B cell (primary cell): ENCODE data around the gene CEP41. TPM values are rescaled to one million over a fixed set of nuclear protein-coding genes. Genes with fewer than 3 reads are reported as not detected.

Experiments used
- ATAC-seq: fragments of 200-7000 bp; cut with Tn5 transposase; one replicate; pipeline ENCODE4 v1.10.0; 2021; ENCODE audit warnings: low read depth, mild to moderate bottlenecking, moderate number of reproducible peaks, moderate library complexity
- CTCF ChIA-PET: fragments of 350-600 bp; sonication (Branson Sonifier 250); formaldehyde crosslinking; loops from one replicate; lab custom pipeline; 2021; ENCODE audit warnings: antibody characterized with exemption, inconsistent platforms; lab: Charles Lee
- POLR2A ChIA-PET: fragments of 350-600 bp; sonication (Branson Sonifier 250); formaldehyde crosslinking; loops from one replicate; lab custom pipeline; 2021; ENCODE audit warnings: antibody characterized with exemption; lab: Charles Lee
- DNase-seq: peaks from one replicate; pipeline ENCODE4 v3.0.0; 2013
- H2AFZ ChIP-seq: 2 replicates; pipeline ENCODE4 v1.6.1; 2012; ENCODE audit warnings: mild to moderate bottlenecking, low read depth, low read length; ENCODE audit not compliant: insufficient read depth, poor library complexity, severe bottlenecking
- H3K27ac ChIP-seq, 2 donors: 1 replicate in 1 of 2; 2 replicates in 1 of 2; pipeline ENCODE4 v1.5.1; 2012 to 2013; ENCODE audit warnings: low read length in 2 of 2, mild to moderate bottlenecking in 2 of 2, moderate library complexity in 1 of 2
- H3K27me3 ChIP-seq, 4 experiments: fragments of 200-600 bp in 1 of 4; sonication (generic) in 1 of 4; replicated peaks in 1 of 4; 1 replicate in 2 of 4; 2 replicates in 2 of 4; pipeline versions ENCODE4 v1.6.1 to v1.7.0; 2013 to 2016; ENCODE audit warnings: low read length in 3 of 4, mild to moderate bottlenecking in 2 of 4, mixed read lengths in 1 of 4, moderate library complexity in 1 of 4; ENCODE audit not compliant: insufficient read depth in 4 of 4, control insufficient read depth in 3 of 4; ENCODE audit errors: control extremely low read depth in 1 of 4
- H3K36me3 ChIP-seq, 2 experiments: replicated peaks in 1 of 2; 1 replicate in 1 of 2; 2 replicates in 1 of 2; pipeline versions ENCODE4 v1.6.1 to v1.7.1; 2013; ENCODE audit warnings: low read length in 1 of 2; ENCODE audit not compliant: insufficient read depth in 2 of 2, control insufficient read depth in 1 of 2; ENCODE audit errors: control extremely low read depth in 1 of 2, extremely low read depth in 1 of 2
- H3K4me1 ChIP-seq, 2 donors: fragments of 200-600 bp in 1 of 2; sonication (generic) in 1 of 2; 1 replicate in 1 of 2; 2 replicates in 1 of 2; pipeline versions ENCODE4 v1.5.1 to v1.6.1; 2013 to 2017; ENCODE audit warnings: low read length in 2 of 2; ENCODE audit not compliant: control insufficient read depth in 2 of 2, insufficient read depth in 2 of 2
- H3K4me2 ChIP-seq: replicated peaks from 2 replicates; pipeline ENCODE3; 2012; ENCODE audit warnings: mild to moderate bottlenecking, low read depth, low read length; ENCODE audit not compliant: poor library complexity, severe bottlenecking
- H3K4me3 ChIP-seq, 5 experiments: fragments of 200-600 bp in 1 of 5; sonication (generic) in 1 of 5; 1 replicate in 3 of 5; 2 replicates in 2 of 5; pipeline versions ENCODE4 v1.5.1 to v1.7.0; 2011 to 2016; ENCODE audit warnings: low read length in 4 of 5, mild to moderate bottlenecking in 4 of 5, low read depth in 2 of 5, control low read depth in 1 of 5, moderate library complexity in 1 of 5; ENCODE audit not compliant: insufficient read depth in 1 of 5; ENCODE audit errors: control extremely low read depth in 1 of 5, extremely low read depth in 1 of 5
- H3K79me2 ChIP-seq: fragments of 200-600 bp; sonication (generic); one replicate; pipeline ENCODE4 v1.6.0; 2016; ENCODE audit warnings: low read length; ENCODE audit not compliant: control insufficient read depth, insufficient read depth
- H3K9ac ChIP-seq: fragments of 200-600 bp; sonication (generic); 2 replicates; pipeline ENCODE4 v1.6.1; 2017; ENCODE audit warnings: mild to moderate bottlenecking, low read length, moderate library complexity
- H3K9me3 ChIP-seq, 3 donors: one replicate each; pipeline versions ENCODE4 v1.6.1 to v1.7.1; 2013; ENCODE audit warnings: low read length in 2 of 3; ENCODE audit not compliant: control insufficient read depth in 2 of 3, insufficient read depth in 1 of 3; ENCODE audit errors: control extremely low read depth in 1 of 3
- H4K20me1 ChIP-seq: 2 replicates; pipeline ENCODE4 v1.6.0; 2012; ENCODE audit warnings: mild to moderate bottlenecking, low read length; ENCODE audit not compliant: insufficient read depth, control insufficient read depth, poor library complexity, severe bottlenecking
- H3K27ac Mint-ChIP-seq: one replicate; pipeline ENCODE4 v1.8.0; 2021; ENCODE audit warnings: mixed read lengths
- H3K27me3 Mint-ChIP-seq: one replicate; pipeline ENCODE4 v1.8.0; 2021; ENCODE audit warnings: mixed read lengths
- H3K4me1 Mint-ChIP-seq: one replicate; pipeline ENCODE4 v1.8.0; 2021; ENCODE audit warnings: mixed read lengths
- H3K4me3 Mint-ChIP-seq: one replicate; pipeline ENCODE4 v1.8.0; 2021; ENCODE audit warnings: mixed read lengths
- H3K9me3 Mint-ChIP-seq: one replicate; pipeline ENCODE4 v1.8.0; 2022; ENCODE audit warnings: mixed read lengths; ENCODE audit not compliant: insufficient read depth
- EZH2 ChIP-seq: IDR thresholded peaks from 2 replicates; pipeline ENCODE4 v1.6.1; 2012; ENCODE audit warnings: borderline replicate concordance, low read depth, mild to moderate bottlenecking, moderate library complexity, low read length; ENCODE audit not compliant: insufficient read depth, poor library complexity, severe bottlenecking
- whole genome bisulfite sequencing: methylation state at CpG from one replicate; pipeline ENCODE4 v1.1.5; 2013; ENCODE audit warnings: missing lambda C conversion rate; ENCODE audit not compliant: insufficient coverage; 5-methylcytosine and 5-hydroxymethylcytosine counted together
- intact Hi-C: fragments of 100-400 bp; cut with micrococcal nuclease; formaldehyde crosslinking; loops from one replicate; pipeline ENCODE4 v1.10.0; 2022
- polyA plus RNA-seq: library from polyadenylated mRNA; depleted of rRNA; stranded (reverse); fragments of >200 nt; gene quantifications from 2 replicates; pipeline ENCODE4 v1.2.3, GENCODE V29; 2012
- total RNA-seq, 2 donors: library from RNA; stranded (reverse); fragments of 120-200 nt in 1 of 2; gene quantifications; 1 replicate in 1 of 2; 2 replicates in 1 of 2; pipeline versions ENCODE4 v1.2.3 to v1.2.4, GENCODE V29; 2013 to 2022
- TF ChIP-seq, protein P1 (sequence below): fragments of 200-600 bp; IDR thresholded peaks from one replicate; pipeline ENCODE4 v1.8.0; 2022; ENCODE audit warnings: antibody characterized with exemption, mild to moderate bottlenecking

The CEP41 gene
- total and polyA plus RNA-seq, 2 donors (not counting 1 experiment from before 2014, with no cell fraction given): 3.4 to 5.9 TPM

DNA sequence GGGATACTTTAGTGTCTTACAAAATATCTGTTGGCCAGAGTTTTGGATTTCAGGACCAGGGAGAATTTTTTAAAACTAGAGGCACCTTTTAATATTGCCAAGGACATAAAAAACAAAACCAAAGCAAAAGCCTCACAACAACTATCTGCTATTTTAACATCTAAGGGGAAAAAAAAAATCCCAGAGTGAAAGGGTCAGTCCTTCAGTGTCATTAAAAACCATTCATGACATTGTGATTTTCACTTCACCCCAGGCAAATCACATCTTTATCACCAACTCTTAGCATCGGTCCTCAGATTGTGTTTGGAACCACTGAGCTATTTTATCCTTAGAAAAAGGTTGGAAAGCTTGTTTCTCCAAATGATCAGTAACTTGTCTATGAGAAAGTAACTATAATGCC, 10.7 kb downstream of the CEP41 start:
- CTCF ChIA-PET: no interaction called here
- no CpG with 5 or more reads among the region's 1 CpG for WGBS
- intact Hi-C loops: no loop called here

GRCh38 chr7:130429019-130429418, 11.8 kb downstream of the CEP41 start:
- no peaks in the 10 kb centered on the region for H3K36me3 ChIP-seq
- H4K20me1 ChIP-seq: no peaks in the 10 kb centered on the region
- no peaks in the 10 kb centered on the region for H3K4me1 Mint-ChIP-seq
- H3K4me1 ChIP-seq: peaks cover 0 to 2% of the 10 kb centered on the region in 2 donors
- no peak for DNase-seq
- no peak overlapping the region for H3K4me3 Mint-ChIP-seq
- WGBS: 94% methylated on average over 3 of the region's 4 CpGs
- no peak overlapping the region for H3K9ac ChIP-seq
- TF ChIP-seq EZH2: no peak
- TF ChIP-seq, protein P1, sequence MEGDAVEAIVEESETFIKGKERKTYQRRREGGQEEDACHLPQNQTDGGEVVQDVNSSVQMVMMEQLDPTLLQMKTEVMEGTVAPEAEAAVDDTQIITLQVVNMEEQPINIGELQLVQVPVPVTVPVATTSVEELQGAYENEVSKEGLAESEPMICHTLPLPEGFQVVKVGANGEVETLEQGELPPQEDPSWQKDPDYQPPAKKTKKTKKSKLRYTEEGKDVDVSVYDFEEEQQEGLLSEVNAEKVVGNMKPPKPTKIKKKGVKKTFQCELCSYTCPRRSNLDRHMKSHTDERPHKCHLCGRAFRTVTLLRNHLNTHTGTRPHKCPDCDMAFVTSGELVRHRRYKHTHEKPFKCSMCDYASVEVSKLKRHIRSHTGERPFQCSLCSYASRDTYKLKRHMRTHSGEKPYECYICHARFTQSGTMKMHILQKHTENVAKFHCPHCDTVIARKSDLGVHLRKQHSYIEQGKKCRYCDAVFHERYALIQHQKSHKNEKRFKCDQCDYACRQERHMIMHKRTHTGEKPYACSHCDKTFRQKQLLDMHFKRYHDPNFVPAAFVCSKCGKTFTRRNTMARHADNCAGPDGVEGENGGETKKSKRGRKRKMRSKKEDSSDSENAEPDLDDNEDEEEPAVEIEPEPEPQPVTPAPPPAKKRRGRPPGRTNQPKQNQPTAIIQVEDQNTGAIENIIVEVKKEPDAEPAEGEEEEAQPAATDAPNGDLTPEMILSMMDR: no peak
- no peak for ATAC-seq
- H3K4me3 ChIP-seq: no peak overlapping the region
- CTCF ChIA-PET: no interaction called here
- intact Hi-C loops: no loop called here
- H2AFZ ChIP-seq: no peak overlapping the region
- POLR2A ChIA-PET: no interaction called here
- H3K4me2 ChIP-seq: no peak overlapping the region
- H3K9me3 ChIP-seq: no peaks in the 10 kb centered on the region
- H3K27me3 Mint-ChIP-seq: no peaks in the 10 kb centered on the region
- H3K27ac Mint-ChIP-seq: no peak overlapping the region
- no peaks in the 10 kb centered on the region for H3K9me3 Mint-ChIP-seq
- no peaks in the 10 kb centered on the region for H3K27me3 ChIP-seq
- no peaks in the 10 kb centered on the region for H3K79me2 ChIP-seq
- H3K27ac ChIP-seq: no peak overlapping the region

More for the DNA sequence above, 10.7 kb downstream of the CEP41 start:
- TF ChIP-seq, protein P1: no peak
- no peak for TF ChIP-seq EZH2
- H3K4me3 ChIP-seq: no peak overlapping the region
- H3K4me2 ChIP-seq: no peak overlapping the region
- no peaks in the 10 kb centered on the region for H3K27me3 Mint-ChIP-seq
- no peak overlapping the region for H2AFZ ChIP-seq
- H3K9me3 Mint-ChIP-seq: no peaks in the 10 kb centered on the region
- no peak overlapping the region for H3K4me3 Mint-ChIP-seq
- no peaks in the 10 kb centered on the region for H3K9me3 ChIP-seq
- DNase-seq (no peak), ATAC-seq (no peak)
- no peaks in the 10 kb centered on the region for H3K36me3 ChIP-seq
- H3K79me2 ChIP-seq: no peaks in the 10 kb centered on the region
- H3K9ac ChIP-seq: no peak overlapping the region
- no peaks in the 10 kb centered on the region for H3K4me1 Mint-ChIP-seq
- POLR2A ChIA-PET: no interaction called here
- H3K4me1 ChIP-seq: peaks cover 0 to 2% of the 10 kb centered on the region in 2 donors
- no peak overlapping the region for H3K27ac Mint-ChIP-seq
- H4K20me1 ChIP-seq: no peaks in the 10 kb centered on the region
- H3K27me3 ChIP-seq: no peaks in the 10 kb centered on the region
- H3K27ac ChIP-seq: no peak overlapping the region
